HCT116 (cell line): ENCODE results near the gene ANO3. TPM values are rescaled to one million over a fixed set of nuclear protein-coding genes. Genes with fewer than 3 reads are reported as not detected.

Experiments used
- ATAC-seq: fragments of 200-7000 bp; cut with Tn5 transposase; 2 replicates; pipeline ENCODE4 v1.9.1; 2020; ENCODE audit warnings: mild to moderate bottlenecking, moderate library complexity
- BruUV-seq: library from RNA; stranded (reverse); fragments of 400-500 nt; replicated peaks from 2 replicates; lab custom pipeline; 2021; lab: Mats Ljungman, UMichigan
- CTCF ChIA-PET: fragments of 300-600 bp; sonication (Branson Sonifier 250); formaldehyde crosslinking; loops from one replicate; lab custom pipeline; 2021; ENCODE audit warnings: antibody characterized with exemption; lab: Charles Lee
- POLR2A ChIA-PET: fragments of 300-600, 350-600 bp; sonication (Branson Sonifier 250); formaldehyde crosslinking; loops from one replicate; lab custom pipeline; 2021; ENCODE audit warnings: antibody characterized with exemption; lab: Charles Lee
- RAD21 ChIA-PET, 2 experiments: fragments of 300-600 bp; sonication (Branson Sonifier 250); formaldehyde crosslinking; loops; one replicate each; lab custom pipeline; 2023; ENCODE audit warnings: low total read pairs in 2 of 2; ENCODE audit not compliant: uncharacterized antibody in 2 of 2, unreplicated experiment in 2 of 2, low non-redundant PET in 1 of 2; lab: Charles Lee
- DNase-seq: peaks from one replicate; pipeline ENCODE4 v3.0.0-alpha.2; 2010; ENCODE audit warnings: low read depth, low spot score
- H2AFZ ChIP-seq: fragments of 200-600 bp; shearing (Covaris generic), sonication (generic); 2 replicates; pipeline ENCODE4 v1.6.1; 2017; ENCODE audit warnings: low read depth, mixed run types, mixed read lengths, antibody characterized with exemption, low read length; ENCODE audit not compliant: poor library complexity, severe bottlenecking
- H3K27ac ChIP-seq: 2 replicates; pipeline ENCODE4 v1.5.1; 2012; ENCODE audit warnings: low read depth, low read length
- H3K27me3 ChIP-seq: fragments of 200-600 bp; sonication (generic); 2 replicates; pipeline ENCODE4 v1.6.1; 2016; ENCODE audit warnings: mixed run types, low read length, mixed read lengths; ENCODE audit not compliant: insufficient read depth
- H3K36me3 ChIP-seq, 2 experiments: fragments of 200-500 bp in 1 of 2; fragments of 200-600 bp in 1 of 2; sonication (Bioruptor generic) in 1 of 2; sonication (generic) in 1 of 2; 2 replicates each; pipeline versions ENCODE4 v1.5.1 to v1.6.1; 2014 to 2016; ENCODE audit warnings: low read length in 2 of 2, inconsistent platforms in 1 of 2, mixed read lengths in 1 of 2, mixed run types in 1 of 2; ENCODE audit not compliant: insufficient read depth in 2 of 2, control insufficient read depth in 1 of 2
- H3K4me1 ChIP-seq, 2 experiments: fragments of 200-600 bp in 1 of 2; sonication (generic) in 1 of 2; 2 replicates each; pipeline versions ENCODE4 v1.5.1 to v1.6.1; 2012 to 2017; ENCODE audit warnings: low read length in 2 of 2, inconsistent platforms in 1 of 2, mild to moderate bottlenecking in 1 of 2, mixed read lengths in 1 of 2, mixed run types in 1 of 2, moderate library complexity in 1 of 2; ENCODE audit not compliant: insufficient read depth in 2 of 2, control insufficient read depth in 1 of 2
- H3K4me2 ChIP-seq: fragments of 200-600 bp; sonication (generic); 2 replicates; pipeline ENCODE4 v1.6.1; 2017; ENCODE audit warnings: mixed run types, low read length, mixed read lengths
- H3K4me3 ChIP-seq, 2 experiments: fragments of 200-600 bp in 1 of 2; sonication (generic) in 1 of 2; replicated peaks in 1 of 2; 2 replicates each; pipeline ENCODE4 v1.5.1; 2011 to 2016; ENCODE audit warnings: low read length in 2 of 2, control low read depth in 1 of 2, low read depth in 1 of 2, mild to moderate bottlenecking in 1 of 2, mixed read lengths in 1 of 2, mixed run types in 1 of 2
- H3K79me2 ChIP-seq: fragments of 200-600 bp; sonication (generic); 2 replicates; pipeline ENCODE4 v1.6.1; 2017; ENCODE audit warnings: mild to moderate bottlenecking, mixed run types, low read length, moderate library complexity, mixed read lengths; ENCODE audit not compliant: insufficient read depth
- H3K9ac ChIP-seq: fragments of 200-600 bp; sonication (generic); 2 replicates; pipeline ENCODE4 v1.6.1; 2016; ENCODE audit warnings: low read length, mixed read lengths
- H3K9me2 ChIP-seq: fragments of 200-600 bp; sonication (generic), shearing (Covaris generic); 2 replicates; pipeline ENCODE4 v1.6.1; 2017; ENCODE audit warnings: mixed run types, mild to moderate bottlenecking, moderate library complexity; ENCODE audit not compliant: insufficient read depth
- H3K9me3 ChIP-seq, 2 experiments: fragments of 200-500 bp in 1 of 2; fragments of 200-600 bp in 1 of 2; sonication (Bioruptor generic) in 1 of 2; sonication (generic) in 1 of 2; 2 replicates each; pipeline ENCODE4 v1.6.1; 2014 to 2017; ENCODE audit warnings: low read length in 2 of 2, mixed read lengths in 2 of 2, inconsistent platforms in 1 of 2, low read depth in 1 of 2, mild to moderate bottlenecking in 1 of 2, mixed run types in 1 of 2, moderate library complexity in 1 of 2; ENCODE audit not compliant: control insufficient read depth in 1 of 2, insufficient read depth in 1 of 2
- H4K20me1 ChIP-seq: fragments of 200-600 bp; sonication (generic), shearing (Covaris generic); 2 replicates; pipeline ENCODE4 v1.6.1; 2017; ENCODE audit warnings: mixed run types, mild to moderate bottlenecking, moderate library complexity; ENCODE audit not compliant: insufficient read depth
- ATF3 ChIP-seq: IDR thresholded peaks from 2 replicates; pipeline ENCODE4 v1.6.1; 2012
- CBX3 ChIP-seq: IDR thresholded peaks from 2 replicates; pipeline ENCODE4 v1.6.1; 2012; ENCODE audit warnings: low read depth
- CEBPB ChIP-seq: IDR thresholded peaks from 2 replicates; pipeline ENCODE4 v1.6.1; 2012; ENCODE audit warnings: low read depth
- CTCF ChIP-seq, 3 experiments: fragments of 200-600 bp in 1 of 3; sonication (generic) in 1 of 3; IDR thresholded peaks in 2 of 3; conservative IDR thresholded peaks in 1 of 3; 2 replicates each; pipeline ENCODE4 v1.5.1; 2012 to 2017; ENCODE audit warnings: low read depth in 2 of 3, low read length in 2 of 3, antibody characterized with exemption in 1 of 3, borderline replicate concordance in 1 of 3, control low read depth in 1 of 3, mild to moderate bottlenecking in 1 of 3, mixed read lengths in 1 of 3, mixed run types in 1 of 3, moderate library complexity in 1 of 3; ENCODE audit not compliant: insufficient read depth in 1 of 3
- EGR1 ChIP-seq: IDR thresholded peaks from 2 replicates; pipeline ENCODE4 v1.6.1; 2012; ENCODE audit warnings: low read depth
- ELF1 ChIP-seq: IDR thresholded peaks from 2 replicates; pipeline ENCODE4 v1.6.1; 2012; ENCODE audit warnings: low read depth, borderline replicate concordance
- EZH2phosphoT487 ChIP-seq: fragments of 200-600 bp; IDR thresholded peaks from 2 replicates; pipeline ENCODE4 v1.6.1; 2018; ENCODE audit warnings: antibody characterized with exemption, borderline replicate concordance
- JUND ChIP-seq: IDR thresholded peaks from 2 replicates; pipeline ENCODE4 v1.6.1; 2012
- MAX ChIP-seq: IDR thresholded peaks from 2 replicates; pipeline ENCODE4 v1.6.1; 2012
- POLR2A ChIP-seq: IDR thresholded peaks from 2 replicates; pipeline ENCODE4 v1.7.0; 2011; ENCODE audit warnings: borderline replicate concordance; ENCODE audit not compliant: insufficient read depth, insufficient read length; ENCODE audit errors: extremely low read depth
- POLR2AphosphoS5 ChIP-seq: IDR thresholded peaks from 2 replicates; pipeline ENCODE4 v1.6.1; 2011; ENCODE audit warnings: mild to moderate bottlenecking, low read depth, low read length, moderate library complexity
- RAD21 ChIP-seq: IDR thresholded peaks from 2 replicates; pipeline ENCODE4 v1.6.1; 2012; ENCODE audit warnings: low read depth, mild to moderate bottlenecking
- REST ChIP-seq: IDR thresholded peaks from 2 replicates; pipeline ENCODE4 v1.6.1; 2012; ENCODE audit warnings: low read depth
- SIN3A ChIP-seq: IDR thresholded peaks from 2 replicates; pipeline ENCODE4 v1.6.1; 2012; ENCODE audit warnings: low read depth
- SP1 ChIP-seq: IDR thresholded peaks from 2 replicates; pipeline ENCODE4 v1.6.1; 2012; ENCODE audit warnings: low read depth
- YY1 ChIP-seq: IDR thresholded peaks from 2 replicates; pipeline ENCODE4 v1.6.1; 2011; ENCODE audit warnings: low read length, low read depth, moderate library complexity, mild to moderate bottlenecking; ENCODE audit not compliant: insufficient replicate concordance; ENCODE audit errors: extremely low read depth
- ZBTB33 ChIP-seq: IDR thresholded peaks from 2 replicates; pipeline ENCODE4 v1.6.1; 2011; ENCODE audit warnings: mild to moderate bottlenecking, low read length, moderate library complexity; ENCODE audit not compliant: insufficient replicate concordance; ENCODE audit errors: extremely low read depth
- ZFX ChIP-seq: fragments of 450-650 bp; IDR thresholded peaks from 2 replicates; pipeline ENCODE4 v1.6.1; 2017
- ZNF274 ChIP-seq: fragments of 200-500 bp; sonication (Bioruptor generic); IDR thresholded peaks from 2 replicates; pipeline ENCODE4 v1.6.1; 2014; ENCODE audit warnings: mild to moderate bottlenecking, low read depth, low read length, inconsistent platforms
- intact Hi-C: fragments of 100-400 bp; cut with micrococcal nuclease; formaldehyde crosslinking; loops from 2 replicates; pipeline ENCODE4 v1.10.0; 2022
- total RNA-seq: library from RNA; stranded (reverse); gene quantifications from one replicate; pipeline ENCODE4 v1.2.1, GENCODE V29; 2021; ENCODE audit not compliant: unreplicated experiment

Gene ANO3
- total RNA-seq, 1 experiment from 2014 or later, result not detected

- Histone ChIP-seq H3K9me2 (no peaks in the 10 kb centered on the region), H3K4me3 (no peak overlapping the region), H3K4me2 (no peak overlapping the region), H3K36me3 (no peaks in the 10 kb centered on the region), H3K79me2 (no peaks in the 10 kb centered on the region), H3K27me3 (no peaks in the 10 kb centered on the region), H3K9ac (no peak overlapping the region), H2AFZ (no peak overlapping the region), H3K4me1 (no peaks in the 10 kb centered on the region), H3K9me3 (peaks cover 0 to 3% of the 10 kb centered on the region in 2 experiments; a peak in 2 of 4 replicates), H4K20me1 (no peaks in the 10 kb centered on the region), H3K27ac (no peak overlapping the region)
- BruUV-seq, result no TSS peak
- ATAC-seq, result no peak
- DNase-seq, result no peak
- POLR2A ChIA-PET, result no interaction called here
- TF ChIP-seq SP1, result no peak
- TF ChIP-seq RAD21, result no peak
- TF ChIP-seq SIN3A, result no peak
- TF ChIP-seq EZH2phosphoT487, result no peak
- no peak for TF ChIP-seq EGR1
- no peak for TF ChIP-seq REST
- TF ChIP-seq ZFX, result no peak
- TF ChIP-seq JUND, result no peak
- TF ChIP-seq CEBPB, result no peak
- TF ChIP-seq ELF1, result no peak
- no peak for TF ChIP-seq YY1
- TF ChIP-seq POLR2AphosphoS5, result no peak
- TF ChIP-seq ZNF274, result no peak
- no peak for TF ChIP-seq ZBTB33
- TF ChIP-seq CBX3, result no peak
- TF ChIP-seq CTCF (IDR thresholded peaks at IDR 0.05 in 2 of 3, conservative IDR thresholded peaks at IDR 0.05 in 1 of 3; ENCODE audit: borderline replicate concordance in 1 of 3, insufficient read depth in 1 of 3, low read depth in 2 of 3, low read length in 2 of 3), result no peak
- no peak for TF ChIP-seq POLR2A
- no peak for TF ChIP-seq MAX
- TF ChIP-seq ATF3, result no peak
- intact Hi-C loops, result no loop called here
- CTCF ChIA-PET, result no interaction called here
- RAD21 ChIA-PET, result no interaction called here
Measured at GRCh38 chr11:26700574-26701235, 368.8 kb downstream of the ANO3 start.
